RWPE1 (cell line): Measurements from ENCODE around the gene BAG1.
A peak's percentile ranks its signal among the peaks of the same experiment; 100 is the strongest.

Source experiments
- CTCF ChIA-PET: fragments of 350-600 bp; sonication (Branson Sonifier 250); formaldehyde crosslinking; extraction: SDS; loops from one replicate; lab custom pipeline; 2021; lab: Yijun Ruan, JAX
- POLR2A ChIA-PET: fragments of 400-600 bp; formaldehyde crosslinking; extraction: SDS; loops from one replicate; lab custom pipeline; 2020; ENCODE audit warnings: antibody characterized with exemption; ENCODE audit not compliant: low non-redundant PET; lab: Yijun Ruan, JAX
- DNase-seq: peaks from one replicate; pipeline ENCODE4 v3.0.0; 2012; ENCODE audit warnings: low spot score
- H3K27ac ChIP-seq: fragments of 450-650 bp; 2 replicates; pipeline ENCODE4 v1.5.1; 2017
- TF ChIP-seq, protein P1 (sequence below): fragments of 450-650 bp; conservative IDR thresholded peaks from 2 replicates; pipeline ENCODE4 v1.5.1; 2017; ENCODE audit warnings: low read depth, mild to moderate bottlenecking

BAG1 gene

GRCh38 chr9:33244137-33244784, 20.2 kb downstream of the BAG1 start:
- CTCF ChIA-PET: no interaction called here

GRCh38 chr9:33242609-33243134, 21.8 kb downstream of the BAG1 start:
- DNase-seq: no peak
- TF ChIP-seq, protein P1, sequence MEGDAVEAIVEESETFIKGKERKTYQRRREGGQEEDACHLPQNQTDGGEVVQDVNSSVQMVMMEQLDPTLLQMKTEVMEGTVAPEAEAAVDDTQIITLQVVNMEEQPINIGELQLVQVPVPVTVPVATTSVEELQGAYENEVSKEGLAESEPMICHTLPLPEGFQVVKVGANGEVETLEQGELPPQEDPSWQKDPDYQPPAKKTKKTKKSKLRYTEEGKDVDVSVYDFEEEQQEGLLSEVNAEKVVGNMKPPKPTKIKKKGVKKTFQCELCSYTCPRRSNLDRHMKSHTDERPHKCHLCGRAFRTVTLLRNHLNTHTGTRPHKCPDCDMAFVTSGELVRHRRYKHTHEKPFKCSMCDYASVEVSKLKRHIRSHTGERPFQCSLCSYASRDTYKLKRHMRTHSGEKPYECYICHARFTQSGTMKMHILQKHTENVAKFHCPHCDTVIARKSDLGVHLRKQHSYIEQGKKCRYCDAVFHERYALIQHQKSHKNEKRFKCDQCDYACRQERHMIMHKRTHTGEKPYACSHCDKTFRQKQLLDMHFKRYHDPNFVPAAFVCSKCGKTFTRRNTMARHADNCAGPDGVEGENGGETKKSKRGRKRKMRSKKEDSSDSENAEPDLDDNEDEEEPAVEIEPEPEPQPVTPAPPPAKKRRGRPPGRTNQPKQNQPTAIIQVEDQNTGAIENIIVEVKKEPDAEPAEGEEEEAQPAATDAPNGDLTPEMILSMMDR: no peak
- ChIA-PET POLR2A (no interaction called here), CTCF (interaction anchor here (0.7 kb wide), 1 partner anchor 17 kb away, joined by 4 read pairs; no protein-coding TSS in a partner anchor)
- no peak overlapping the region for H3K27ac ChIP-seq

More at GRCh38 chr9:33244137-33244784, 20.2 kb downstream of the BAG1 start:
- DNase-seq: no peak
- no peak overlapping the region for H3K27ac ChIP-seq
- TF ChIP-seq, protein P1: no peak
- POLR2A ChIA-PET: no interaction called here

GRCh38 chr9:33241298-33241697, 23.2 kb downstream of the BAG1 start:
- CTCF ChIA-PET: no interaction called here
- TF ChIP-seq, protein P1: no peak
- POLR2A ChIA-PET: no interaction called here
- peak overlapping the region; percentile 13; the same call in 1 of the 2 replicates for H3K27ac ChIP-seq
- DNase-seq: no peak

DNA sequence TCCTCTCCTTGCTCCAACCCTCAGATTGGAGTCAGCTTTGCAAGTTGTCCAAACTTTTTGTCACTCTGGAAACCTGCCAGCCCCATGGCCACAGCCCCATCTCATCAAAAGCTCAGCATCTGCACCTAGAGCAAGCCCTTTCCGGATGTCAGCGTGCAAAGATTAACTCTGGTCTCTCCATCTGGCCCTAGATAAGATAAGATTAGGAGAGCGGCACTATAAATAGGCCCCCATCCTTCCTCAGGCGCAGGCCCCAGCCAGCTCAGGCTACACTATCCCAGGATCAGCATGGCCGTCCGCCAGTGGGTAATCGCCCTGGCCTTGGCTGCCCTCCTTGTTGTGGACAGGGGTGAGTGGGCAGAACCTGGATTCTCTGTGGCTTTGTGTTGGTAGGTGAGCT, 24.6 kb downstream of the BAG1 start, which contains the start of gene SPINK4:
SPINK4 (plus strand) TSS at position 247 of the 400 bp plus-strand sequence; CDS start at position 289, 42 bp downstream.
- no peak for DNase-seq
- H3K27ac ChIP-seq: peak within 1 kb of the TSS; percentile 18
- CTCF ChIA-PET: no interaction called here
- TF ChIP-seq, protein P1: no peak
- POLR2A ChIA-PET: no interaction called here

GRCh38 chr9:33236571-33236970, 27.9 kb downstream of the BAG1 start:
- ChIA-PET CTCF (no interaction called here), POLR2A (no interaction called here)
- DNase-seq: no peak
- TF ChIP-seq, protein P1: no peak
- H3K27ac ChIP-seq: peak overlapping the region; percentile 92; the same call in 1 of the 2 replicates

DNA sequence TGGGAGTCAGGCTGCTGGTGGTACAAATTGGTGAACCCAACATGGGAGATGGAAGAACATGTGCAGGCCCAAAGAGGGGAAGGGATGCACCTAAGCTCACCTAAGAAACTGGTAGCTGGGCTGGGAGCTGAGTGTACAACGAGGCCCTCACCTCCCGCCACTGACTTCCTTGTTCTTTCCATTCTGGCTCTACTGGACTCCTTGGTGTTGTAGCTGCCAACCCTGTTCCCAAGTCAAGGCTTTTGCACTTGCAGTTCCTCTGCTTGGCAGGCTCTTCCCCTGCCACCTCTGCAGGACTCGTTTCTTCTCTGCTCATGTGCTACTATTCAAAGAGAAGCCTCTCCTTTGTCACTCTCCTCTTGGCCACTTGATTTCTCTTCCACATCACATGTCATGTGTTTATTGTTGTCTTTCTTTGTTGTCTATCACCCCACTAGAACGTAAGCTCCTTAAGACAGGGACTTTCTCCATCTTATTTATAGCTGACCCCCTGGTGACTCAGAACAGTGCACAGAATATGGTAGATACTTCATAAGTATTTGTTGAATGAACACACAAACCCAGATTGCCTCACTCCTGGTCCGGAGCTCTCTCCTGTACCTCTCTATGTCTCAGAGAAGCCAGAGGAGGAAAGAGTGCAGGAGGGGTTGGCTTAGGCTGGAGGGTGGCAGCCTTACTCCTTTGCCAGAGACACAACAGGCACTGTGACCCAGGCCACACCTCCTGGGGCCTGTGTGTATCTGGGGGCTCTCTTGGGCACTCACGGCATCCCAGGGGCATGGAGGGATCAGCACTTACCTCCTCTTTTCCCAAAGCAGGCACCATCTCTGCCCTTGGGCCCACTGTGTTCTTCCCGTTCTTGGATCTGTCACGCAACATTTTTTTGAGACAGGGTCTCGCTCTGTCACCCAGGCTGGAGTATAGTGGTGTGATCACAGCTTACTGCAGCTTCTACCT, 29.7 kb downstream of the BAG1 start:
- H3K27ac ChIP-seq: peak overlapping the region; percentile 92
- no peak for DNase-seq
- CTCF ChIA-PET: interaction anchor here (0.5 kb wide), 1 partner anchor 38 kb away, joined by 3 read pairs; no protein-coding TSS in a partner anchor
- POLR2A ChIA-PET: interaction anchor here (0.9 kb wide), 1 partner anchor 55 kb away, joined by 3 read pairs; the partner anchor contains the start of gene NFX1
- TF ChIP-seq, protein P1: no peak
